Measurements from ENCODE around the gene KRT73.
A peak's percentile ranks its signal among the peaks of the same experiment; 100 is the strongest.

KRT73 gene

DNA sequence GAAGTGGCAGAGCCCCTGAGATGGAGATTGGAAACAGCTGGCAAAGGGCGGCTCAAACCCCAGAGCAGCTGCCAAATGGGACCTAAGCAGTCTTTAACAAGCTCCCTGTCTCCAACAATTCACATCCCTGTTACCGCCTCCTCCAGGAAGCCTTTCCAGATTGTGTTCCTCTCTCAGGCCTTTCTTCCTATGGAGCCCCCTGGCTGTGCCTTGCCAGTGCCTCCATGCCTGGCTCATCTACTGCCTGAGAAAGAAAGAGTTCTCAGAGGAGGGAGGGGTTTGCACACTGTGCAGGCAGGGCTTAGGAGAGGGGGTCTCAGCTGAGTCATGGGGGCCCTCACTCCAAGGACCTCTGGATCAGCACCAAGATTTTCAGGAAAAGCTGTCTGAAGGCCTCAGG is 35.9 kb downstream of the KRT73 start:
- H3K4me3 Mint-ChIP-seq = no peak overlapping the region
- no peaks in the 10 kb centered on the region for H3K9me3 Mint-ChIP-seq
- H3K36me3 Mint-ChIP-seq = no peaks in the 10 kb centered on the region
- H3K27ac Mint-ChIP-seq = no peak overlapping the region
- no peak for DNase-seq (ENCODE audit: low spot score in 2 of 2)
- H3K4me1 Mint-ChIP-seq = peaks cover 6% of the 10 kb centered on the region
- ATAC-seq = peak; percentile 14

DNA sequence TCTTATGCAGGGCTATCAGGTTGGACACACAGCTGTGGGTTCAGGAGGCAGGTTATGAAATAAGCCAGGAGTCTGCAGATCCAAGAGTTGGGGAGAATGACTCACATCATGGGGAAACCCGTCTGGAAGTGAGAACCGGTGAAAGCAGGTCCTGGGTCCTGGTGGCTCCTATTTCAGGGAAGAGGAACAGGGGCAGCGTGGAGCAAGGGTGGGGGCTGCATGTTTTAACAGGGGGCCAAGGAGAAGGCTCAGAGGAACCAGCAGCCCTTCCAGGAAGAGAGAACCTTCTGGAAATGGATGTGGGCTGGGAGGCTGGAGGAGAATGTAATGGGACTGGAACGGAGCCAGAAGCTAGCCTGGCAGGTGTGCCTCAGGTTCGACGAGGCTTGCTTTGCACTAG is 36.9 kb downstream of the KRT73 start:
- H3K27ac Mint-ChIP-seq = no peak overlapping the region
- H3K4me1 Mint-ChIP-seq = peaks cover 6% of the 10 kb centered on the region
- DNase-seq (ENCODE audit: low spot score in 2 of 2) (no peak), ATAC-seq (no peak)
- H3K9me3 Mint-ChIP-seq = no peaks in the 10 kb centered on the region
- no peaks in the 10 kb centered on the region for H3K36me3 Mint-ChIP-seq
- no peak overlapping the region for H3K4me3 Mint-ChIP-seq

DNA sequence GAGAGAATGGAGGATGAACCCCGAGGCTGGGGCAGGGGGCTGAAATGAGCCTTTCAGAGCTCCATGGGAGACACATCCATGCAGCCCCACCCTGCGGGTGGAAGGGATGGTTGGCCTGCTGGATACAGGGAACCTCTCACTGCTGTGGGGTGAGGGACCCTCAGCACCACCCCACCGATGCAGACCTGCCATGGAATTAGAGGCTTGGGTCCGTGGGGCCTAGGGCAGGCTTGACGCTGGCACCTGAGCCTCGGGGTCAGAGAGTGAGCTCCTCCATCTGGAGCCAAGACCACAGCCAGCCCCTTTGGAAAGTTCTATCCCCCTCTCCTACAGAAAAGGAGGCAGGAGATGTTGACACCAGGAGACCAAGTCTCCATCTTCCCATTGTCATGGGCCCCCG is 37.3 kb downstream of the KRT73 start:
- H3K4me3 Mint-ChIP-seq = no peak overlapping the region
- no peak for DNase-seq (ENCODE audit: low spot score in 2 of 2)
- H3K9me3 Mint-ChIP-seq = no peaks in the 10 kb centered on the region
- H3K27ac Mint-ChIP-seq = no peak overlapping the region
- H3K4me1 Mint-ChIP-seq = peaks cover 6% of the 10 kb centered on the region
- H3K36me3 Mint-ChIP-seq = no peaks in the 10 kb centered on the region
- no peak for ATAC-seq

DNA sequence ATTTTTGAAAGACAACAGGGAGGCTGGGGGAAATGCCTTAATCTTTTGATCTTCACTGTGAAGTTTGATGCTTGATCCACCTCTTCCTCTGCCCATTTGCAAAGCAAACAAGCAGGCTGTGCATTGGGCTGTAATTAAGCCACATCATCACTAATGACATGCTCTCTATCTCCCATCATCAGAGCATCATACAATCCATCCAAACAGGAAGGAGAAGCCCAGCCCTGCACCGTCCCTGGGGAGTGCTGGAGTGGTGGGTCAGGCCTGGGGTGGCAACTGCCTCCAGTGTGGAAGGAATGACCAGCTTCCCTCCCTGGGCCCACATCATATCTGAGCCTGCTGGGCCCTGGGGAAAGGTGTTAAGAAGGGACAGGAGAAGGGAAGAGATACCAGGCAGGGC is 37.9 kb downstream of the KRT73 start:
- DNase-seq (ENCODE audit: low spot score in 2 of 2) = no peak
- Mint-ChIP-seq H3K9me3 (no peaks in the 10 kb centered on the region), H3K36me3 (no peaks in the 10 kb centered on the region), H3K27ac (no peak overlapping the region), H3K4me1 (peaks cover 6% of the 10 kb centered on the region), H3K4me3 (no peak overlapping the region)
- peak; percentile 24 for ATAC-seq

DNA sequence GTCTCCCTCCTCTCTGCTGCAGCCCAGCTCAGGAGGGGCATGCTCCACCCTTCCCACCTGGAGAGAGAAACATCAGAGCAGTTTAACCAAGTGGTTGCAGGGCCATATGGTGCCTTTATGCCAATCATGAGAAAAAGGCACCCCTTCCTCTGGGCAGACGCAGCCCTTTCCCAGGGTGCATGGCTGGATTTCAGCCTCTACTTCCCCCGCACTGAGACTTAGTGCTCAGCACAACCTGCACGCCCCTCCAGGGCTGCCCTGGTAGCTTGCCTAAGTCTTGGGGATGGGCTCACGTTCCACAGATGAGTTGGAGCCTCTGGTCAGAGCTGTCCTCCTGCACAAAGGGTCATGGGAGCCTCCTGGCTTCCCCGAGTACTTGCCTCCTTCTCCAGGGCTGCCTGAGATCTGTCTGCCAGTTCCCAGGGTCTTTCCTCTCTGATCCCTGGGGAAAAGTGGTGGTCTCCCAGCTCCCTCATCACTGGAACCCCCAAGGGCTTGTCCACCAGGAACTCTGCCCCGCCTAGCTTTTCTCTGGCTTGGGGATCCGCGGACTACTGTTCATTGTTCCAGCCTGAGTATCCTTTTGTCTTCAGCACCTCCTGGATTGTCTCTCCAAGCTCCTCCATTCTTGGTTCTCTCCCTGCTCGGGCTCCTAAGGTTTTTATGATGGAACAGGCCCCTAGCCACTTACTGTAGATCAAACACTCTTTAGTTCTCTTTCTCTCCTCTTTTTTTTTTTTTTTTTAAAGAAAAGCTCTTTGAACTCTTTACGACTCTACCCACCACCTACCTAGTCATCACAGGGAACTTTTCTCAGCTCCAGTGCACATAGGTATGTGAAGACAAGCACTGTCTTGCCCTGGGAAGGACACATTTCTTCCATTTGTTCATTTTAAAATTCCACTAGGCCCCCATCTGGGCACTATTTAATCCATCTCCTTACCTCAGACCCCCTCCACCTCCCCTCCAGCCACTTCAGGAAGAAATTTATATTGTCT is 38.6 kb downstream of the KRT73 start:
- H3K9me3 Mint-ChIP-seq = no peaks in the 10 kb centered on the region
- no peak for DNase-seq (ENCODE audit: low spot score in 2 of 2)
- no peak for ATAC-seq
- peak overlapping the region; percentile 41 for H3K27ac Mint-ChIP-seq
- H3K4me1 Mint-ChIP-seq = peaks cover 6% of the 10 kb centered on the region
- no peaks in the 10 kb centered on the region for H3K36me3 Mint-ChIP-seq
- no peak overlapping the region for H3K4me3 Mint-ChIP-seq

DNA sequence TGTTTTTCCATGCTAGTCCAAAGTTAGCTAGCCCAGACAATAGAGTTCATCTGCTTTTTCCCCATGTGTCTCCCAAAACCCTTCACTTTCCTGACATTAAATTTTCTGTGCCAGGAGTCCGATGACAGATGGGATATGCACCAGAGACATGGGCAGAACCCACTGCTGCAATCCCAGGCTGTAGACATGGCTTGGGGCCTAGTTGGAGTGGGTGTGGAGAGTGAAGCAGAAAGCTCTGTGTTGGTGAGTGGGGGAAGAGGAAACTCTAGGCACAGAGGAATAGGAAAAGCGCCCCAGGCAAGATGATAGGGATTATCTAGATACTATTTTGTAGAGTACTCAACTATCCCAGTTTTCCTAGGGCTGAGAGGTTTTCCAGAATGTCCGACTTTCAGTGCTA is 39.9 kb downstream of the KRT73 start:
- Mint-ChIP-seq H3K27ac (no peak overlapping the region), H3K4me3 (no peak overlapping the region), H3K4me1 (peaks cover 6% of the 10 kb centered on the region), H3K9me3 (no peaks in the 10 kb centered on the region), H3K36me3 (no peaks in the 10 kb centered on the region)
- no peak for ATAC-seq
- DNase-seq (ENCODE audit: low spot score in 2 of 2) = no peak

DNA sequence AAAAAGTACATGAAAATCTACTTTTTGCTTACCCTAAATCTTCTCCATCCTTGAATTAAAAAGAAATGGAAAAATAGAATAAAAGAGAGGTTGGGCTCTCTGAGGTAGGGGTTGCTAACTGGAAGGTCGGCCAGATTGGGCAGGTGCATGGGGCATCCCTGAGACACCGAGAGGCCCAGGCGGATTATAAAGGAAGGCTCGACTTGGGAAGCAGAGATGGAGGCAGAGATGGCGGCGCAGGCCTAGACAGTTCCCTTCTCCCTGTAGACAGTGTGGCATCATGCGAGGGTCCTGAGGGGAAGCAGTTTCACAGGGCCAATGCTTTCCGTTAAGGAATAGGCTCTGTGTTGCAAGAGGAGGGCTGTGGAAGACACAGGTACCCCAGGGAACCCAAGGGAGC is 41.0 kb downstream of the KRT73 start:
- no peaks in the 10 kb centered on the region for H3K9me3 Mint-ChIP-seq
- H3K4me3 Mint-ChIP-seq = no peak overlapping the region
- no peak for ATAC-seq
- H3K4me1 Mint-ChIP-seq = no peaks in the 10 kb centered on the region
- H3K36me3 Mint-ChIP-seq = no peaks in the 10 kb centered on the region
- no peak for DNase-seq (ENCODE audit: low spot score in 2 of 2)
- no peak overlapping the region for H3K27ac Mint-ChIP-seq

DNA sequence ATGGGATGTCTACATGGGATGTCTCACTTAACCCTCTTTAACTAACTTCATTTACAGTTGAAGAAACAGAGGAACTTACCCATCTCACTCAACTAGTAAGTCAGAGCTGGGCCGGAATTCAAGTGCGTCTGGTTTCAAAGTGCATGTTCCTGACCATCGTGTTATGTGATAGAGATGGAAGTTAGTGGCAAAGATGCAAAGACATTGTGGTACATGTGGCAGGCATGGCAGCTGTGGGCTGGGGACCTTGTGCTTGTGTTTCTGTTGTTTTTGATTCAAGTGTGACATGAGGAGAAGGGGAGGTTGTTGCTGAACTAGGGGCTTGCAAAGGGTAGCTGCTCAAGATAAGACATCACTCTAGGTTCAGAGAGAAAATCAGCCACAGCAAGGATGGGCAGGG is 42.4 kb downstream of the KRT73 start:
- DNase-seq (ENCODE audit: low spot score in 2 of 2) (no peak), ATAC-seq (no peak)
- Mint-ChIP-seq H3K36me3 (no peaks in the 10 kb centered on the region), H3K9me3 (no peaks in the 10 kb centered on the region), H3K4me3 (no peak overlapping the region), H3K4me1 (no peaks in the 10 kb centered on the region), H3K27ac (peak overlapping the region; percentile 7)

DNA sequence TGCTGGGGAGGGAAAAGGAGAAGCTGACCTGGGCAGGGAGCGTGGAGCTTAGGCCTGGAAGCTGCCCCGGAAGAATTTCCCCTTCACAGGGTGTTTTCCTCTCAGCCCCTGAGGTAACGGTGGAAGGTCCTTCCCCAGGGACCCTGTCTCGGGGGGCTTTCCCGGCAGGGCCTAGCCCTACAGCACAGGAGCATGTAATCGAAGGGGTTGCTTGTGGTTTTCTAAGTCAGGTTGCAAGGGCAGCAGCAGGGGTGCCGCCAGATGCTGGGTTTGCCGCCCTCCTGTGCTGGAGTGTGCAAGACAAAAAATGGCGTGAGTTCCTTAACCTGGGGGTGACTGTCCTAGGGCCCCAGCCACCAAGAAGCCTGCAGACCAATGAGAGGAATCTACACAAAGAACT is 43.1 kb downstream of the KRT73 start:
- Mint-ChIP-seq H3K4me1 (no peaks in the 10 kb centered on the region), H3K27ac (peak overlapping the region; percentile 48), H3K36me3 (no peaks in the 10 kb centered on the region), H3K4me3 (no peak overlapping the region), H3K9me3 (no peaks in the 10 kb centered on the region)
- ATAC-seq (no peak), DNase-seq (ENCODE audit: low spot score in 2 of 2) (no peak)

DNA sequence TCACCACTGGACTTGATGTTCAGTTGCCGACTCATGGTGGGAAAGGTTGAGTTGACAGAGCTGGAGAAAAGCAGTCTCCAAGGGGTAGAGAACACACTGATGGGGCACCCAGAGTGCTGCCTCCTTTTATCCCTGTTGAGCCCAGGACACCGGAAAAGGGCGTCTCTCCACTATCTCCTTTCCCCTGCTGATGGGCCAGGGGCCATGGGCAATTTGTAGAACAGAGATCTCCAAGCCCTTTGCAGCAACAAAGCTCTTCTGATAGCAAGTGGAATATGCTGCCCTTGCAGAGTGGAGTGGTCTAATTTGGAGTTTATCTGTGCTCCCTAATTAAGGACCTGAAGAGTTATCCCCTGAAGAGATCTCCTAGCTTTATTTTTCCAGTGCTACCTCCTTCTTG is 44.6 kb downstream of the KRT73 start, which contains the start of gene KRT74:
Gene KRT74 (minus strand): TSS at position 101 of the 400 bp plus-strand sequence. CDS start 66 bp downstream, at position 35.
- Mint-ChIP-seq H3K4me3 (no peak within 1 kb of the TSS), H3K4me1 (no peaks in the 10 kb centered on the region), H3K36me3 (no peaks in the 10 kb centered on the region), H3K27ac (no peak within 1 kb of the TSS), H3K9me3 (no peaks in the 10 kb centered on the region)
- DNase-seq (ENCODE audit: low spot score in 2 of 2) (no peak), ATAC-seq (no peak)

DNA sequence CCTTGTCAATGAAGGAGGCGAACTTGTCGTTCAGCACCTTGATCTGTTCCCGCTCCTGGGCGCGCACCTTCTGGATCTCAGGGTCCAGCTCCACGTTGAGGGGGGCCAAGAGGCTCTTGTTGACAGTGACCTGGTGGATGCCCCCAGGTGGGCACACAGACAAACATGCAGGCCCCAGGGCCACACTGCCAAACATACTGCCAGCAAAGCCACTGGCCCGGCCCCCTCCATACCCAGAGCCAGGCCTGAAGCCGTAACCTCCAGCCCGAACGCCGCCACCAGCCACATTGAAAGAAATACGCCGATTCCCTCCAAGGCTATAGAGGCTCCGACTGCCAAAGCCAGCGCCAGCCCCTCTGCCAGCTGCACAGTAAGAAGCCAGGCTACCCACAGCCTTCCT is 45.1 kb downstream of the KRT73 start:
- Mint-ChIP-seq H3K36me3 (no peaks in the 10 kb centered on the region), H3K27ac (no peak overlapping the region), H3K9me3 (no peaks in the 10 kb centered on the region), H3K4me1 (no peaks in the 10 kb centered on the region), H3K4me3 (no peak overlapping the region)
- no peak for DNase-seq (ENCODE audit: low spot score in 2 of 2)
- no peak for ATAC-seq

DNA sequence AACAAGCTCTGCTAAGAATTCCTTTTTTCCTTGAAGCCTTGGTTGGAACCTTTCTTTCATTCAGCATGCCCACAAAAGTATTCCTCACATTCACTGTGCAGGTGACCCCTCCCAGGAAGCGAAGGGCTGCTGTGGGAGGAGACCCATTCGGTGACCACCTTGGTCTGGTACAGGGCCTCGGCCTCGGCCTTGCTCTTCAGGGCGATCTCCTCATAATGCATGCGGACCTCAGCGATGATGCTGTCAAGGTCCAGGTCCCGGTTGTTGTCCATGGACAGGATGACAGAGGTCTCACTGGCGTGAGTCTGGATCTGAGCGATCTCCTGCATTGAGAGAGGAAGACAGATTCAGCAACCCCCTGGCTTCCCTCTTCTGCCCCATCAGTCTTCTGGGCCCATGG is 47.8 kb downstream of the KRT73 start:
- no peaks in the 10 kb centered on the region for H3K9me3 Mint-ChIP-seq
- DNase-seq (ENCODE audit: low spot score in 2 of 2) (no peak), ATAC-seq (no peak)
- H3K4me1 Mint-ChIP-seq = peaks cover 19% of the 10 kb centered on the region
- no peak overlapping the region for H3K4me3 Mint-ChIP-seq
- no peaks in the 10 kb centered on the region for H3K36me3 Mint-ChIP-seq
- no peak overlapping the region for H3K27ac Mint-ChIP-seq

DNA sequence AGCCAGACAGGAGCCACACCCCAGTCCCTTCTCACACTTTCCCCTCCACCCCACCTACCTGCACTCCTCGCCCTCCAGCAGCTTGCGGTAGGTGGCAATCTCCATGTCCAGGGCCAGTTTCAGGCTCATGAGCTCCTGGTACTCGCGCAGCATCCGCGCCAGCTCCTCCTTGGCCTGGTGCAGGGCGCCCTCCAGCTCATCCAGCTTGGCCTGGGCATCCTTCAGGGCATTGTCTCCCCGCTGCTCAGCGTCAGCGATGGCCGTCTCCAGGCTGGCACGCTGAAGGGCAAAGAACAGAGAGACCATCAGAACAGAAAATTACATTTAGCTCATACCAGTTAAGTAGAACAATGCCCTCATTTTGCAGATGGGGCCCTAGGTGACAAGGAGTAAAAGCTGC is 50.2 kb downstream of the KRT73 start:
- H3K36me3 Mint-ChIP-seq = no peaks in the 10 kb centered on the region
- peaks cover 19% of the 10 kb centered on the region for H3K4me1 Mint-ChIP-seq
- peak overlapping the region; percentile 54 for H3K27ac Mint-ChIP-seq
- H3K4me3 Mint-ChIP-seq = no peak overlapping the region
- no peaks in the 10 kb centered on the region for H3K9me3 Mint-ChIP-seq
- ATAC-seq (no peak), DNase-seq (ENCODE audit: low spot score in 2 of 2) (no peak)

DNA sequence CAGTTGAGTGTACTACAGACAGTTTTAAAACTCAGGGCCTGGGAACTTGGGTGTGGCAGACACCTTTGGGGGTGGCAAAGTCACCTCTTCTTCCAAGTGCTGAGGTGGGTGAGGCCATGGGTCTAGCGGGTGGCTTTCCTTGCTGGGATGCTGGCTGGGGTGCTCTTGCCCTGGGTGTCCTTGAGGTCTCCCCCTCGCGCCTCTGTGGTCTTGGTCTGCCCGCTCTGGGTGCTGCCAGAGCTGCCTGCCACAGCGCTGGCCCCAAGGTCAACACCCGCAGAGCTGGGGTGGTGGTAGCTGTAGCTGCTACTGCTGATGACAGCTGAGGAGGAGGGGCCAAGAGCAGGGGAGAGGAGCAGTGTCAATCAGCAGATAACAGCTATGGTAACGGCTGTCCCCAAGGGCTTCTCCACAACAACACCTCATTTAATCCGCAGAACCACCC is 51.5 kb downstream of the KRT73 start:
- Mint-ChIP-seq H3K27ac (peak overlapping the region; percentile 50), H3K4me1 (peaks cover 19% of the 10 kb centered on the region), H3K36me3 (no peaks in the 10 kb centered on the region), H3K9me3 (no peaks in the 10 kb centered on the region), H3K4me3 (peak overlapping the region; percentile 26)
- ATAC-seq (peak; percentile 84), DNase-seq (ENCODE audit: low spot score in 2 of 2) (peak; percentile 7 to 59)

DNA sequence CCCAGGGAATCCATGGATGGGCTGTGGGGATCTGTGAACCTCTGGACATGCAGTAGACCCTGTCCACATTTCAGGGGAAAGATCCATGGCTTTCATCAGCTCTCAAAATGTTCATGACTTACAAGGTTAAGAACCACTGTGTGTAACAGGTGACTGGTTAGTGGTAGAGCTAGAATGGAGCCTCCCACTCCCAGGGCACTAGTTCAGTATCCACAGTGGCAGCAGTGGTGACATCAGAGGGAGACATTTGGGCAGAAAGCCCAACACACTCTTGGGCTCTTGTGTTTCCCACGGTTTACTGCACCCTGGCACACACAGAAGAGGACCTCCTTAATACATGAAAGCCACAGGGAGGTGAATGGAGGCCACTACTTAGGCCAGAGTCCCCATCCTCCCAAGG is 53.8 kb downstream of the KRT73 start:
- ATAC-seq (no peak), DNase-seq (ENCODE audit: low spot score in 2 of 2) (no peak)
- no peak overlapping the region for H3K4me3 Mint-ChIP-seq
- no peaks in the 10 kb centered on the region for H3K36me3 Mint-ChIP-seq
- H3K4me1 Mint-ChIP-seq = peaks cover 28% of the 10 kb centered on the region
- H3K9me3 Mint-ChIP-seq = no peaks in the 10 kb centered on the region
- H3K27ac Mint-ChIP-seq = no peak overlapping the region

DNA sequence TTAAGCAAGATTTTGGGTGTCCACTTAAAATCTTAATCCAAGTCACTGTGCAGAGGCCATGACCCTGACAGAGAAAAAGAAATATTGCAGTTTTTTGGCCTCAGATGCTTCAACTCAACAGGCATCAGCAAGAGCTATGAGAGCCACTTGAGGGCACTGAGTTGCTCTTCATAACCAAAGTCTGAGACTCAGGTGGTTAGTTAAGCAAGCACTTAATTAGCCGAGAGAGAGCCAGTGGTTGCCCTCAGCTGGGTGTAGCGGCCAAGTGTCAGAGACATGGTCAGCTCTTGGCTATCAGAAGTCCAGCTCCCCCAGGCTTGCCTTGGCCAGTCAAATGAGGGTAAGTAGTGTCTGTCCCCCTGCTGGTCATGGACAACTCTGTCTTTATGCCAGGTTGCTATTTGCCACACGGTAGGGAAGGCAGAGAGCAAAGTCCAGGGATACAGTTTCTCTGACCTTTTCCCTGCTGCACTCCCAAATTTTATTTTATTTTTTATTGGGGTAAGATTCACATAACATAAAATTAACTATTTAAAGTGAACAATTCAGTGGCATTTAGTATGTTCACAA is 56.4 kb downstream of the KRT73 start:
- Mint-ChIP-seq H3K4me1 (peaks cover 36% of the 10 kb centered on the region), H3K4me3 (no peak overlapping the region), H3K9me3 (no peaks in the 10 kb centered on the region), H3K36me3 (no peaks in the 10 kb centered on the region), H3K27ac (no peak overlapping the region)
- ATAC-seq (no peak), DNase-seq (ENCODE audit: low spot score in 2 of 2) (no peak)

Measured in stimulated activated effector memory CD8-positive, alpha-beta T cell treated with anti-CD3 and anti-CD28 coated beads, Interleukin-12 subunit alpha, Interleukin-12 subunit beta, amount 100 ng/mL, for 72 hours (primary cell).